ENCODE results near the gene NCOA5.

The NCOA5 gene

DNA sequence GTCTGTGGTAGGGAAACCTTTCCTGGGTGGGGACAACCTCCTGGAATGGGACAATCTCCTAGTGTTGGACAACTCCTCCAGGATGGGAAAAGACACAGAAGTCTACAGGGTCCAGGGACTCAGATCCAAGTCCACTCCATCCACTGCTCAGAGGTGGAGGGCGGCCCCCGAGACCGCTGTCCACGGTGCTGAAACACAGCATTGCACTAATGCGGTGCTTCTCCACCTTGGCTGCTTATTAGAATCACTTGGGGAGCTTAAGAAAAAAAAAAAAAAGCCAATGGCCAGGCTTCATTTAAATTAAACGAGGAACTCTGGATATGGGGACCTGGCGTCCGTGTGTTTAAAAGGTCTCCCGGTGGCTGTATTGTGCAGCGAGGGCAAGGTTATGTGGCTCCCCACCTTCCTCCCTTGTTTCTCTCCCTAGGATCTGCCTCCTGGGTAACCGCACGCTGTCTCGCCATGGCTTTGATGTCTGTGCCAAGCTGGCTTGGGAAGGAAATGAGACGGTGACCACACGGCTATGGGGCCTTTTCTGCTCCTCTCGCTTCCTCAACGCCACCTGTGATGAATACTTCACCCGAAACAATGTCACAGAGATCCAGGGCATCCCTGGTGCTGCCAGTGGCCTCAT, 48.7 kb downstream of the NCOA5 start:
- DNase-seq (ENCODE audit: low read depth in 2 of 2), result no peak

- DNase-seq (ENCODE audit: low read depth in 2 of 2), result no peak
These were observed 52.7 kb downstream of the NCOA5 start for GRCh38 chr20:46037036-46037435.

- DNase-seq (ENCODE audit: low read depth in 2 of 2), result no peak
These were observed 53.4 kb downstream of the NCOA5 start for GRCh38 chr20:46036370-46036769.

- no peak for DNase-seq (ENCODE audit: low read depth in 2 of 2)
These were observed 54.0 kb downstream of the NCOA5 start for GRCh38 chr20:46035713-46036112.

- DNase-seq (ENCODE audit: low read depth in 2 of 2), result no peak
These were observed 54.5 kb downstream of the NCOA5 start for GRCh38 chr20:46035253-46035652.

DNA sequence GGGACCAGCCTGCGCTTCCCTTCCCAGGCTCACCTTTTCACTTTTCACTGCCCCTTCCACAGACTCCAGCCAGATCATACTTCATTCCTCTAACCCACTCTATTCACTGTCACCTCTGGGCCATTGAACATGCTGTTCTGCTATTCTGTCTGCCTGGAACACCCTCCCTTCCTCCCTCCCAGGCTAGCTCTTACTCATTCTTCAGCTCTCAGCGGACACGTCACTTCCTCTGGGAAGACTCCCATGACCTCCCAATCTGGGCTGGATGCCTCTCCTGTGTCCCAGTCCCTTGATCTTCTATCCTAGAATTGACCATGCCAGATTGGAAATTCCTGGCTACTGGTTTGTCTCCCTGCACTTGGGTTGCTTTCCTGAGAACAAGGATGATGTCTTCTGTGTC, 55.7 kb downstream of the NCOA5 start:
- DNase-seq (ENCODE audit: low read depth in 2 of 2), result no peak

DNA sequence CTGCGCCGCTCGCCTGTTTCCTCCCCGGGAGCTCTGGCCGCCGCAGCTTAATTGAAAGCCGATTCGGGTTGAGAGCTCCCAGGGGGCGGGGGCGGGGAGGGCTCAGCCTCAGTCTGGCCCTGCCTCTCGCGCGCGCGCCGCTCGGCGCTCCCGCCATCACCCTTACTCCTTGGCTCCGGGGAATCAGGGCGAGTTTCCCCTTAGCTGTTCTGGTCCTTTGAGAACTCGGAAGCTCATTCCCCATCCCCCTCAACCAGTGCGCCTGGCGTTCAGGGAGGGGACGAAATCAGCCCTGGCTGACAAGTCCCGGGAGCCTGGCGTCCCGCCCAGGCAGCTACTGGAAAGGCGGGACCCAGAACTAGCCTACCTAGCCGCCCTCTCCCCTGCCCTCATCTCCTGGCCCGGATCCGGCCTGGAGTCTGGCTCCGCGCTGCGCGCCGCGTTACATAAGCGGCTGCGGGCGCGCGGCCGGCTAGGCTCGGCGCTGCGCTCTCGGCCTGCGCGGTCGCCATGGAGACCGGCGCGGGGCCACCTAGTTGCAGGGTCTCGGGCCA, 58.0 kb downstream of the NCOA5 start:
- no peak for DNase-seq (ENCODE audit: low read depth in 2 of 2)

- DNase-seq (ENCODE audit: low read depth in 2 of 2), result no peak
These were observed 58.7 kb downstream of the NCOA5 start for GRCh38 chr20:46031014-46031569.

GRCh38 chr20:46030284-46031013, 59.3 kb downstream of the NCOA5 start:
- DNase-seq (ENCODE audit: low read depth in 2 of 2), result no peak

GRCh38 chr20:46028772-46029371, 60.9 kb downstream of the NCOA5 start, which contains the start of gene SLC12A5:
TSS of gene SLC12A5 (plus strand) at chr20:46029215. CDS start at chr20:46029345, 130 bp downstream.
- no peak for DNase-seq (ENCODE audit: low read depth in 2 of 2)

DNA sequence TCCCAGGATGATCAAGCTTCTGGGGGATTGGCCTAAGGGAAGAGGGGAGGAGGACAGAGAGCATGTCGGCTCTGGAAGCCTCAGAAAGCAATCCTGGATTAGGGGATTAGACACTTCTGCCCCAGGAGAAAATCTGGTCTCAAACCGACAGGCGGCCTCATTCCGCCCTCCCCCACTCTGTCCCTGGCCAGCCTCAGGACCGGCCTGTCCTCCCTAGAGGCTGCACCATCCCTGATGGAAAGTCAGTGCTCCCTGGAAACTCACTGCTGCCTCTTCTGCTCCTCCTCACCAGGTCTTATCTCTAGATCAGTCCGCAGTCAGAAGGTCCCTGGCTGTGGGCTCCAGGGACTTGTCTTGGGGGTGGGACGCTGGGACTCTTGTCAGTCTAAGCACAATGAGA, 61.7 kb downstream of the NCOA5 start:
- DNase-seq (ENCODE audit: low read depth in 2 of 2), result no peak

DNA sequence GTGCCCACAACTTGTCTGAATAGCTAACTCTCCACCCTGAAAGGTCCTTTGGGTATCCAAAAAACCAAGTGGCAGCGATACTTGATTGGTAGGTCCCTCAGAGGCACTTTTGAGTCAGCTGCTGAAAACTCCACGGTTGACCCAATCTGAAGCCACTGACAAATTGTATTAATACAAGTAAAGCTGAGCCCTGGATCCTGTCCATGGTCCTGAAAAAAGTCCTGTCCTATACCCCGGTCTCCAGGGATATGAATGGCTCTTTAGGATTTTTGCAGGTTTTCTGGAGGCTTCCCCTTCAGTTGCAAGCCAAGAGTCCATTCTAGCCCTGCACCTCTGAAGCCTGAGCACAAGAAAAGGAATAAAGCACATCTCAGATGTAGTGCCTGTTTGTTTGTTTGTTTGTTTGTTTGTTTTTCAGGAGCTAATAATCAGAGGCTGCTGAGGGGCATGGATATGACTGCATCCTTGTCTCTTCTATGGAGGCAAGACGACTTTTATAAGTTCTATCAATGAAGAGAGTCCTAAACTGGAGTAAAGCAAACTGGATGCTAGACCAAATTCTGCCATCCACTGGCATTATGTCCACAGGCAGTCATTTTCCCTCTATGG, 62.4 kb downstream of the NCOA5 start:
- DNase-seq (ENCODE audit: low read depth in 2 of 2), result no peak

- DNase-seq (ENCODE audit: low read depth in 2 of 2), result no peak
These were observed 64.4 kb downstream of the NCOA5 start for GRCh38 chr20:46025376-46025783.

- DNase-seq (ENCODE audit: low read depth in 2 of 2), result no peak
These were observed 65.8 kb downstream of the NCOA5 start for GRCh38 chr20:46023999-46024398.

- DNase-seq (ENCODE audit: low read depth in 2 of 2), result no peak
These were observed 66.6 kb downstream of the NCOA5 start for GRCh38 chr20:46023148-46023484.

DNA sequence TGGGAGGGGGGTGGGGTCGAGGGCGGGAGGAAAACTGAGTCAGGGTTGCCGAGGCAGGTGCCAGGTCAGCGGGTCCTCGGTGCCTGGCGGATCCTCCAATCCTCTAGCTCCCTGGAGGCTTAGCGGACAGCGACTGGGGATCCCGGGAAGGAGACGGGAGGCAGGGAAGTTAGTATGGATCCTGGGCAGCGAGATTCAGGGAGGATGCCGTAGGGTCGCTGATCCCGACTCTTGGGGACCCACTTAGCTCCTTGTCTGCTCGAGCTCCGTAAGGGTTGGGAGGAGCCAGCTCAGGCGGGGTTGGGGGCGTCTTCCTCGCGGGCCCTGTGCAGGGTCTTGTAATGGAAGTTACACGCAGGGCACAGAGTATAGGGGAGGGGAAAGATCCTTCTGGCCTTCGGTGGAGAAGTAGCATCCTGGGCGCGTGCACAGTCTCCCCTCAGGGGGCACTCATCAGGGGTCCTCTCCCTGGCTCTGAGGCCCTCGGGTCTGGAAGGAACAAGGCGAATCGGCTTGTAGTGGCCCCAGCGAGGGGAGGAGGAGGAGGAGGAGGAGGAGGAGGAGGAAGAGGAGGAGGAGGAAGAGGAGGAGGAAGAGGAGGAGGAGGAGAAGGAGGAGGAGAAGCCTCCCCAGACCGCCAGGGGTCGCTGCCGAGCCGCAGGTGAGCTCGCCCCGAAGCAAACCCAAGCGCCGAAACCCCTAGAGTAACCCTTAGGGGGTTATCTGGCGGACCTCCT, 67.2 kb downstream of the NCOA5 start:
- peak; percentile 42 to 47 for DNase-seq (ENCODE audit: low read depth in 2 of 2)

GRCh38 chr20:46021361-46022359, 68.1 kb downstream of the NCOA5 start:
- no peak for DNase-seq (ENCODE audit: low read depth in 2 of 2)

GRCh38 chr20:46020555-46020954, 69.2 kb downstream of the NCOA5 start:
- no peak for DNase-seq (ENCODE audit: low read depth in 2 of 2)

DNA sequence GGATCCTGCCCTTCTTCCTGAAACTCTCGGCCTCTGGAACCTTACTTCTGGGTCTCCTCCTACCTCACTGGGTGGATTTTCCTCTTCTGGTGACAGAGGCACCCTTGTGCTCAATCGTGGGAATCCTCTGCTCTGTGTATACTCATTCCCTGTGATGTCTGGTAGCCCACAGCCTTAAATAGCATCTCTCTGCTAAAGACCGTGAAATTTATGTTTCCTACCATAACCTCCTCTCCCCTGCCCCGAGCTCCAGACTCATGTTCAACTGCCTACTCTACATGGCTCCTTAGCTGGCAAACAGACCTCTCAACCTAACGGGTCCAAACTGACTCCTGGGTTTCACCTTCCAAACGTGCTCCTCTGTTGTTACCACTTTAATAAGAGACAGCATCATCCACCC, 71.2 kb downstream of the NCOA5 start:
- no peak for DNase-seq (ENCODE audit: low read depth in 2 of 2)

DNA sequence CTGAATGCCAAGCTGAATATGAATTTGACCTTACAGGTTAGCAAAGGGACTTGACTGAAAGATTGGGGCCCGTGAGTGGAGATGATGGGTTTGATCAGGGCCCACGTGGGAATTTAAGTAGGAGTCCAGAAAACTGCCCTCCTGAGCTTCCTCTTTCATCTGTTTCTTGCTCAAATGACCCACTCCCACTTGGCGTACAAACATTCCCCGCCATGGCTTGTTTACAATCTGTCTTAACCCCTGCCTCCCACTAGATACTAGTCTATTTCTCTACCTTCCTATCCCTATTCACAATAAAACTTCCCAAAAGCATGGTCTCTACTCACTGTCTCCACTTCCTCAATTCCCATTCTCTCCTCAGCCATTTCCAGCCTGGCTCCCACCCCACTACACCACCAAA, 71.7 kb downstream of the NCOA5 start:
- no peak for DNase-seq (ENCODE audit: low read depth in 2 of 2)
